ENCODE results near the gene RCC1. TPM values are rescaled to one million over a fixed set of nuclear protein-coding genes. Genes with fewer than 3 reads are reported as not detected.

RCC1 gene
- total and polyA plus RNA-seq, 7 donors: 7.0 to 81.6 (median 14.0) TPM

DNA sequence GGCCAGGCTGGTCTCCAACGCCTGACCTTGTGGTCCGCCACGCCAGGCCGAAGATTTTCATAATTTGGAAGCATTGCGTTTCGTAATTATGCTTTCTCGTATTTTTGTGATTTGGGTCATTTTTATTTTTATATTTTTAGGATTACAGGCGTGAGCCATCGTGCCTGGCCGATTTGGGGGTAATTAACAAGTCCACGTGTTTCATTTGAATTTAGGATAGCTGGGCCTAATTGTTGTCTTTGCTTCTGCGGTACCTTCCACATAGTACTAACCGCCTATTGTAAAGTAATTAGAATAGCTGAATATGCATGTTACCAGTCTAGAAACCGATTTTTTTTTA is 1.0 kb downstream of the RCC1 start:
- H3K9me3 ChIP-seq: no peaks in the 10 kb centered on the region
- H3K4me1 ChIP-seq: peaks cover 40% of the 10 kb centered on the region
- intact Hi-C loops (cut with DNase I): loop anchor here in 1 of 2 donors (5.0 kb wide), 1 partner anchor 260 kb away; no protein-coding TSS in a partner anchor
- H3K4me3 ChIP-seq: peak overlapping the region; percentile 83
- no peak for ATAC-seq
- TF ChIP-seq, protein P1, sequence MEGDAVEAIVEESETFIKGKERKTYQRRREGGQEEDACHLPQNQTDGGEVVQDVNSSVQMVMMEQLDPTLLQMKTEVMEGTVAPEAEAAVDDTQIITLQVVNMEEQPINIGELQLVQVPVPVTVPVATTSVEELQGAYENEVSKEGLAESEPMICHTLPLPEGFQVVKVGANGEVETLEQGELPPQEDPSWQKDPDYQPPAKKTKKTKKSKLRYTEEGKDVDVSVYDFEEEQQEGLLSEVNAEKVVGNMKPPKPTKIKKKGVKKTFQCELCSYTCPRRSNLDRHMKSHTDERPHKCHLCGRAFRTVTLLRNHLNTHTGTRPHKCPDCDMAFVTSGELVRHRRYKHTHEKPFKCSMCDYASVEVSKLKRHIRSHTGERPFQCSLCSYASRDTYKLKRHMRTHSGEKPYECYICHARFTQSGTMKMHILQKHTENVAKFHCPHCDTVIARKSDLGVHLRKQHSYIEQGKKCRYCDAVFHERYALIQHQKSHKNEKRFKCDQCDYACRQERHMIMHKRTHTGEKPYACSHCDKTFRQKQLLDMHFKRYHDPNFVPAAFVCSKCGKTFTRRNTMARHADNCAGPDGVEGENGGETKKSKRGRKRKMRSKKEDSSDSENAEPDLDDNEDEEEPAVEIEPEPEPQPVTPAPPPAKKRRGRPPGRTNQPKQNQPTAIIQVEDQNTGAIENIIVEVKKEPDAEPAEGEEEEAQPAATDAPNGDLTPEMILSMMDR (IDR thresholded peaks at IDR 0.05): no peak
- 5 to 7% (median 7%) methylated on average over 14 of the region's 14 CpGs for WGBS, 3 donors
- H3K27ac ChIP-seq: peak overlapping the region; percentile 88
- H3K27me3 ChIP-seq (ENCODE audit: insufficient read depth in 3 of 3, low read length in 2 of 3): no peaks in the 10 kb centered on the region
- no peak for DNase-seq
- peaks cover 15 to 49% of the 10 kb centered on the region in 2 donors for H3K36me3 ChIP-seq (ENCODE audit: insufficient read depth in 1 of 2, low read depth in 1 of 2)

DNA sequence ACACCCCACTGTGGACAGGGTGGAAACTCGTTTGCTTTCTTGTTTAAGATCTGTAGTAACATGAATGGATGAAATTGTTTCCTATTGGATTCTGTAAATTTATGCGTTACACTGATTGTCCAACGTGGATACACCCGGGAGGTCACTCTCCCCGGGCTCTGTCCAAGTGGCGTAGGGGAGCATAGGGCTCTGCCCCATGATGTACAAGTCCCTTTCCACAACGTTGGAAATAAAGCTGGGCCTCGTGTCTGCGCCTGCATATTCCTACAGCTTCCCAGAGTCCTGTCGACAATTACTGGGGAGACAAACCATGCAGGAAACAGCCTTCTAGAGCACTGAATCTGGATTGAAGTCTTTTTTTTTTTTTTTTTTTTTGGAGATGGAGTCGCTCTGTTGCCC is 1.4 kb downstream of the RCC1 start:
- intact Hi-C loops (cut with DNase I): loop anchor here in 1 of 2 donors (5.0 kb wide), 1 partner anchor 260 kb away; no protein-coding TSS in a partner anchor
- Histone ChIP-seq H3K4me3 (peak overlapping the region; percentile 83), H3K9me3 (no peaks in the 10 kb centered on the region), H3K27me3 (ENCODE audit: insufficient read depth in 3 of 3, low read length in 2 of 3) (no peaks in the 10 kb centered on the region), H3K36me3 (ENCODE audit: insufficient read depth in 1 of 2, low read depth in 1 of 2) (peaks cover 15 to 53% of the 10 kb centered on the region in 2 donors), H3K27ac (peak overlapping the region; percentile 88), H3K4me1 (peaks cover 40% of the 10 kb centered on the region)
- ATAC-seq (no peak), DNase-seq (no peak)
- 7 to 11% (median 9%) methylated on average over 10 to 11 of the region's 11 CpGs for WGBS, 3 donors
- TF ChIP-seq, protein P1 (IDR thresholded peaks at IDR 0.05): no peak

DNA sequence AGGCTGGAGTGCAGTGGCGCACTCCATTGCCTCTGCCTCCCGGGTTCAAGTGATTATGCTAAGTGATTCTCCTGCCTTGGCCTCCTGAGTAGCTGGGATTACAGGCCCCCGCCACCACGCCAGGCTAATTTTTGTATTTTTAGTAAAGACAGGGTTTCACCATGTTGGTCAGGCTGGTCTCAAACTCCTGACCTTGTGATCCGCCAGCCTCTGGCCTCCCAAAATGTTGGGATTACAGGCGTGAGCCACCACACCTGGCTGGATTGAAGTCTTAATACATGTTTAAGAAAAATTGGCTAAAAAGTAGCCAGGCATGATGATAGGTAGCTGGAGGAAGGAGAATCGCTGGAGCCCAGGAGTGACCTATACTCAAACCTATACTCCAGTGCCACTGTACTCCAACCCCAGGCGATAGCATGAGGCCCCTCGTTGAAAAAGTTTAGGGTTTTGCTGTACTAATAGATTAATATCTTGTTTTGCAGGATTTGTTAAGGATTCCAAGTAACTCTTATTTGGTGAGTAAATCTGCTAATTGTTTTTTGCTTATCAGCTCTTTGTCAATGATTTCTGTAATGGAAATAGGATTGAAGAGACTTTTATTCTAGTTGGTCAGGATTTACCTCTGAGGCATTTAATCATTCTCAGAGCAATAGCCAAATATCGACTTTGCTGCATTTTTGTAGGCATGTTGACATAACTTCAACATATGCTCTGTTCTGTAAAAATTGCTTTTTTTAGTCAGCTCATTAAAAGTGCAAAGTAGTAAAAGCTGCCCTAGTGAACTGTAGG is 2.0 kb downstream of the RCC1 start:
- H3K4me1 ChIP-seq: peaks cover 40% of the 10 kb centered on the region
- no peak for DNase-seq
- peak overlapping the region; percentile 83 for H3K4me3 ChIP-seq
- ATAC-seq: no peak
- H3K27me3 ChIP-seq (ENCODE audit: insufficient read depth in 3 of 3, low read length in 2 of 3): no peaks in the 10 kb centered on the region
- peak overlapping the region; percentile 88 for H3K27ac ChIP-seq
- intact Hi-C loops (cut with DNase I): loop anchor here in 1 of 2 donors (5.0 kb wide), 1 partner anchor 261 kb away; no protein-coding TSS in a partner anchor
- TF ChIP-seq, protein P1 (IDR thresholded peaks at IDR 0.05): no peak
- WGBS, 3 donors: 47 to 59% (median 53%) methylated on average over 10 of the region's 10 CpGs
- H3K36me3 ChIP-seq (ENCODE audit: insufficient read depth in 1 of 2, low read depth in 1 of 2): peaks cover 15 to 59% of the 10 kb centered on the region in 2 donors
- no peaks in the 10 kb centered on the region for H3K9me3 ChIP-seq

DNA sequence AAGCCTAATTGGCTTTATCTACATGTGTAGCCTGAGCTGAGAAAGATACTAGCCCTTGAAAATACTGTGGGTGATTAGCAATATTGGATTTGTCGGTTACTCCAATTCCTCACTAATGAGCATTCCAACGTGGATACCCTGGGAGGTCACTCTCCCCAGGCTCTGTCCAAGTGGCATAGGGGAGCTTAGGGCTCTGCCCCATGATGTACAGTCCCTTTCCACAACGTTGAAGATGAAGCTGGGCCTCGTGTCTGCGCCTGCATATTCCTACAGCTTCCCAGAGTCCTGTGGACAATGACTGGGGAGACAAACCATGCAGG is 2.6 kb downstream of the RCC1 start:
- ATAC-seq (no peak), DNase-seq (no peak)
- no peaks in the 10 kb centered on the region for H3K9me3 ChIP-seq
- intact Hi-C loops (cut with DNase I): loop anchor here in 1 of 2 donors (5.0 kb wide), 1 partner anchor 261 kb away; no protein-coding TSS in a partner anchor
- no peaks in the 10 kb centered on the region for H3K27me3 ChIP-seq (ENCODE audit: insufficient read depth in 3 of 3, low read length in 2 of 3)
- H3K4me3 ChIP-seq: peak overlapping the region; percentile 83
- H3K36me3 ChIP-seq (ENCODE audit: insufficient read depth in 1 of 2, low read depth in 1 of 2): peaks cover 15 to 65% of the 10 kb centered on the region in 2 donors
- H3K27ac ChIP-seq: peak overlapping the region; percentile 88
- WGBS, 3 donors: 42 to 54% (median 47%) methylated on average over 5 of the region's 5 CpGs
- TF ChIP-seq, protein P1 (IDR thresholded peaks at IDR 0.05): no peak
- peaks cover 40% of the 10 kb centered on the region for H3K4me1 ChIP-seq

Data from psoas muscle (tissue), 8 donors.